Measurements from ENCODE around the gene POU3F4.

- no peak for TF ChIP-seq POLR2AphosphoS5 (IDR thresholded peaks at IDR 0.05; ENCODE audit: low read depth, low read length)
- TF ChIP-seq POLR2A (IDR thresholded peaks at IDR 0.05; ENCODE audit: low read depth, low read length), result no peak
- no peak for TF ChIP-seq TAF1 (IDR thresholded peaks at IDR 0.05; ENCODE audit: borderline replicate concordance, low read depth, low read length)
These were observed 3.1 kb downstream of the POU3F4 start for GRCh38 chrX:83511208-83511607.
